Measurements from ENCODE around the gene KRT2. TPM values are rescaled to one million over a fixed set of nuclear protein-coding genes. Genes with fewer than 3 reads are reported as not detected.

KRT2 gene
- total and polyA plus RNA-seq, 2 donors (not counting 3 experiments of a cell fraction or from before 2014, with no cell fraction given), result not detected

DNA sequence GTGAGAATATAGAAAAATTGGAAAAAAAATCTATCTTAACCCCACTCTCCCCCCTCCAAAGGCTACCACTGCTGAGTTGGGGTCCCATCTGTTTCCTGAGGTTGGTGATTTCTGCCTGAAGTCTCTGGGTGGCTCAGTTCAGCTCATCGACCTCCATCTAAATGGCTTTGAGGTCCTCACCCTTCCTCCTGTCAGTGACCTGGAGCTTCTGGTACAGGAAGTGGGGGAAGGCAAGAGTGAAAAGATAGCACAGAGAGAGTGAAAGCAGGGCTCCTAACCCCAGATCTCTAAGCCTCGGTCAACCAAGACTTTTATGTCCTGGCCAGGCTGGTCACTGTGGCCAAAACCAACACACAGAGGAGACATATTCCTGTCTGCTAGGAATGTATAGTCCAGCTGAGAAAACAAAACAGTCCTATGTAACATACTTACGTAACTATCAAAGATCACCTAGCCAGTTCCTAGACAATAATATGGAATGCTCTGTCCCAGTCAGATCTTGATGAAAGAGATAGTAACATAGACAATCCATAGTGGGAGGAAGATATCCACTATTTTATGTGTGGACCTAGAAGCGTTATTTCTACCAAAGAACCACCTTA, 21.3 kb downstream of the KRT2 start:
- no peak for TF ChIP-seq GATA2 (IDR thresholded peaks at IDR 0.05; ENCODE audit: insufficient read depth, insufficient read length, low read depth, low read length)

DNA sequence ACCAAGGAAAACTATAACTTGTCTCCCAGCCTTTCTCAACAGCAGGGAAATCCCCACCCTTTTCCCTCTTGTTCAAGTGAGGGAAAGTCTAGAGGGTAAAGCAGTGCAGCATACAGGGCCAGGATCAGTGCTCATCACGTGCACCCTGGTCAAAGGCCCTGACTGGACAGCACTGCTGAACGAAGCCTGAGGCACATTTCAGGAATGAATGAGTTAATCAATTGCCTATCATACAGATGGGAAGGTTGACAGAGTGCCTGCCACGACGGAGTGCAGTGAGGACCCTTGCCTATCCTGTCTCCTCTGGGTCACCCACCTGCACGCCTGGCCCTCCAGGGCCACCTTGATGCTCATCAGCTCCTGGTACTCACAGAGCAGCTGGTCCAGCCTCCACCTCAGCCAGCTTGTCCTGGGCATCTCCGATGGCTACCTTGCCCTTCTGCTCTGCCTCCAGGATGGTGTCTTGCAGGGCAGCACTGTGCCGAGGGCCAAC, 22.0 kb downstream of the KRT2 start:
- no peak for DNase-seq (ENCODE audit: low read depth, low spot score)
- H3K4me3 ChIP-seq (replicated peaks in 1 of 3; ENCODE audit: insufficient read depth in 1 of 3, low read depth in 1 of 3, low read length in 3 of 3), result no peak overlapping the region
- peaks cover 7 to 9% of the 10 kb centered on the region in 2 experiments for H3K27me3 ChIP-seq (ENCODE audit: control insufficient read depth in 2 of 2, insufficient read depth in 2 of 2, low read length in 2 of 2)
- H4K20me1 ChIP-seq (replicated peaks; ENCODE audit: control insufficient read depth, extremely low read depth, insufficient read depth, low read length), result no peaks in the 10 kb centered on the region
- CTCF ChIA-PET, result interaction anchor here (1.1 kb wide), 1 partner anchor 230 kb away, joined by 3 read pairs; no protein-coding TSS in a partner anchor
- dilution Hi-C loops (cut with MboI; ENCODE audit: extremely low pct_ligation_motif_present, low sequenced_read_pairs), result no loop called here
- no peaks in the 10 kb centered on the region for H3K4me1 ChIP-seq (ENCODE audit: control insufficient read depth, extremely low read depth, insufficient read depth, low read length)
- no peak overlapping the region for H3K9ac ChIP-seq (replicated peaks; ENCODE audit: extremely low read depth, insufficient read depth, low read length)
- intact Hi-C loops (cut with micrococcal nuclease), result no loop called here
- H2AFZ ChIP-seq (ENCODE audit: low read depth, low read length), result no peak overlapping the region
- BruUV-seq (replicated peaks), result no TSS peak
- no peak overlapping the region for H3K4me2 ChIP-seq (ENCODE audit: insufficient read depth, low read length)
- TF ChIP-seq, protein P1, sequence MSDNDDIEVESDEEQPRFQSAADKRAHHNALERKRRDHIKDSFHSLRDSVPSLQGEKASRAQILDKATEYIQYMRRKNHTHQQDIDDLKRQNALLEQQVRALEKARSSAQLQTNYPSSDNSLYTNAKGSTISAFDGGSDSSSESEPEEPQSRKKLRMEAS (IDR thresholded peaks at IDR 0.05; ENCODE audit: insufficient read depth, insufficient read length), result no peak
- TF ChIP-seq MYC (IDR thresholded peaks at IDR 0.05; ENCODE audit: low read depth, low read length) (no peak), POLR2A (IDR thresholded peaks at IDR 0.05; ENCODE audit: low read depth, low read length) (no peak), POLR2AphosphoS5 (IDR thresholded peaks at IDR 0.05; ENCODE audit: insufficient read depth, low read depth, low read length) (no peak)
- H3K79me2 ChIP-seq (ENCODE audit: control insufficient read depth, insufficient read depth, low read length), result no peaks in the 10 kb centered on the region
- no peaks in the 10 kb centered on the region for H3K9me1 ChIP-seq (replicated peaks; ENCODE audit: control insufficient read depth, extremely low read depth, insufficient read depth, low read length)
- POLR2A ChIA-PET, result no interaction called here
- H3K9me3 ChIP-seq (replicated peaks; ENCODE audit: control insufficient read depth, insufficient read depth, low read length), result no peaks in the 10 kb centered on the region
- H3K27ac ChIP-seq (ENCODE audit: insufficient read depth, low read depth, low read length), result no peak overlapping the region
- H3K36me3 ChIP-seq (ENCODE audit: control insufficient read depth in 2 of 2, extremely low read depth in 1 of 2, insufficient read depth in 2 of 2, low read length in 2 of 2), result no peaks in the 10 kb centered on the region
- no peak for FAIRE-seq

More for the DNA sequence above, 21.3 kb downstream of the KRT2 start:
- DNase-seq (ENCODE audit: low read depth, low spot score) (peak; percentile 10), FAIRE-seq (no peak)
- H3K9ac ChIP-seq (replicated peaks; ENCODE audit: extremely low read depth, insufficient read depth, low read length), result no peak overlapping the region
- H3K79me2 ChIP-seq (ENCODE audit: control insufficient read depth, insufficient read depth, low read length), result no peaks in the 10 kb centered on the region
- no peaks in the 10 kb centered on the region for H3K9me3 ChIP-seq (replicated peaks; ENCODE audit: control insufficient read depth, insufficient read depth, low read length)
- H3K27me3 ChIP-seq (ENCODE audit: control insufficient read depth in 2 of 2, insufficient read depth in 2 of 2, low read length in 2 of 2), result peaks cover 7 to 9% of the 10 kb centered on the region in 2 experiments
- no TSS peak for BruUV-seq (replicated peaks)
- ChIA-PET POLR2A (no interaction called here), CTCF (no interaction called here)
- H3K4me3 ChIP-seq (replicated peaks in 1 of 3; ENCODE audit: insufficient read depth in 1 of 3, low read depth in 1 of 3, low read length in 3 of 3), result no peak overlapping the region
- intact Hi-C loops (cut with micrococcal nuclease) (no loop called here), dilution Hi-C loops (cut with MboI; ENCODE audit: extremely low pct_ligation_motif_present, low sequenced_read_pairs) (no loop called here)
- H3K4me1 ChIP-seq (ENCODE audit: control insufficient read depth, extremely low read depth, insufficient read depth, low read length), result no peaks in the 10 kb centered on the region
- no peak overlapping the region for H2AFZ ChIP-seq (ENCODE audit: low read depth, low read length)
- H3K4me2 ChIP-seq (ENCODE audit: insufficient read depth, low read length), result no peak overlapping the region
- H4K20me1 ChIP-seq (replicated peaks; ENCODE audit: control insufficient read depth, extremely low read depth, insufficient read depth, low read length), result no peaks in the 10 kb centered on the region
- no peak overlapping the region for H3K27ac ChIP-seq (ENCODE audit: insufficient read depth, low read depth, low read length)
- no peaks in the 10 kb centered on the region for H3K36me3 ChIP-seq (ENCODE audit: control insufficient read depth in 2 of 2, extremely low read depth in 1 of 2, insufficient read depth in 2 of 2, low read length in 2 of 2)
- H3K9me1 ChIP-seq (replicated peaks; ENCODE audit: control insufficient read depth, extremely low read depth, insufficient read depth, low read length), result no peaks in the 10 kb centered on the region

Data from endothelial cell of umbilical vein (primary cell).